Aorta (tissue), 5 donors: ENCODE results near the gene LLGL2. TPM values are rescaled to one million over a fixed set of nuclear protein-coding genes. Genes with fewer than 3 reads are reported as not detected.
A peak's percentile ranks its signal among the peaks of the same experiment; 100 is the strongest.

ENCODE experiments used
- ATAC-seq: fragments of 200-7000 bp; cut with Tn5 transposase; one replicate; pipeline ENCODE4 v1.9.1; 2022; ENCODE audit warnings: moderate library complexity; ENCODE audit not compliant: low FRiP score
- DNase-seq, 2 donors: peaks; one replicate each; pipeline ENCODE4 v3.0.0-alpha.2; 2020
- H3K27ac ChIP-seq, 2 donors: one replicate each; pipeline ENCODE4 v1.5.1; 2013; ENCODE audit warnings: low read length in 2 of 2, mild to moderate bottlenecking in 2 of 2, moderate library complexity in 2 of 2, control low read depth in 1 of 2, inconsistent platforms in 1 of 2, low read depth in 1 of 2
- H3K27me3 ChIP-seq, 2 donors: one replicate each; pipeline ENCODE4 v1.6.1; 2013; ENCODE audit warnings: control low read depth in 1 of 2, low read length in 1 of 2, mild to moderate bottlenecking in 1 of 2, moderate library complexity in 1 of 2; ENCODE audit not compliant: insufficient read depth in 2 of 2, control insufficient read depth in 1 of 2
- H3K36me3 ChIP-seq, 2 donors: one replicate each; pipeline ENCODE4 v1.6.1; 2013; ENCODE audit warnings: control low read depth in 1 of 2, low read length in 1 of 2, mild to moderate bottlenecking in 1 of 2; ENCODE audit not compliant: insufficient read depth in 2 of 2, control insufficient read depth in 1 of 2
- H3K4me1 ChIP-seq, 2 donors: one replicate each; pipeline ENCODE4 v1.6.1; 2013; ENCODE audit warnings: low read length in 2 of 2, control low read depth in 1 of 2, mild to moderate bottlenecking in 1 of 2, moderate library complexity in 1 of 2; ENCODE audit not compliant: insufficient read depth in 2 of 2, control insufficient read depth in 1 of 2
- H3K4me3 ChIP-seq, 2 donors: one replicate each; pipeline ENCODE4 v1.5.1; 2013; ENCODE audit warnings: low read length in 2 of 2, control low read depth in 1 of 2, mild to moderate bottlenecking in 1 of 2
- H3K9me3 ChIP-seq: one replicate; pipeline ENCODE4 v1.6.1; 2013; ENCODE audit warnings: mild to moderate bottlenecking, low read length; ENCODE audit not compliant: control insufficient read depth
- WGBS, 2 donors: extraction: QIAGEN DNeasy Blood & Tissue Kit; methylation state at CpG; one replicate each; pipeline ENCODE4 v1.1.7; 2013; 5-methylcytosine and 5-hydroxymethylcytosine counted together
- intact Hi-C, 2 donors: fragments of 100-400 bp; cut with DNase I; formaldehyde crosslinking; loops; one replicate each; pipeline versions ENCODE4 v1.14.2 to v1.15.0; 2022
- polyA plus RNA-seq, 2 donors: library from polyadenylated mRNA; stranded (reverse); fragments of 200-250 nt; gene quantifications; one replicate each; pipeline ENCODE4 v1.2.3, GENCODE V29; 2013
- total RNA-seq, 2 donors: library from RNA; stranded (reverse); fragmentation: NEBNext Ultra II Directional; extraction: Animal tissue kit (Norgen Biotek cat#: 25700); gene quantifications; one replicate each; pipeline ENCODE4 v1.2.1, GENCODE V29; 2021
- donor health status: healthy with polysubstance abuse.
- donor health status: Bipolar disorder and iron deficiency.
- donor health status: DM: no; HTN: no; CAD: no.
- donor health status: DM: no; HTN: no; CAD: no.
- donor health status: DM: yes; HTN: yes; CAD: no.

LLGL2 gene
- total and polyA plus RNA-seq, 4 donors = 9.7 to 14.4 (median 10.6) TPM

- no peak for ATAC-seq
- no peaks in the 10 kb centered on the region for H3K36me3 ChIP-seq
- no peak overlapping the region for H3K27ac ChIP-seq
- intact Hi-C loops = no loop called here
- no peak for DNase-seq
- H3K4me1 ChIP-seq = no peaks in the 10 kb centered on the region
- 90 to 91% methylated on average over 5 of the region's 5 CpGs for WGBS, 2 donors
- H3K4me3 ChIP-seq = no peak overlapping the region
- H3K9me3 ChIP-seq = no peaks in the 10 kb centered on the region
- no peaks in the 10 kb centered on the region for H3K27me3 ChIP-seq
These were observed 23.3 kb downstream of the LLGL2 start for GRCh38 chr17:75548813-75549212.

GRCh38 chr17:75549246-75550138 is 24.0 kb downstream of the LLGL2 start:
- Histone ChIP-seq H3K27me3 (no peaks in the 10 kb centered on the region), H3K36me3 (no peaks in the 10 kb centered on the region), H3K9me3 (no peaks in the 10 kb centered on the region), H3K27ac (no peak overlapping the region), H3K4me3 (no peak overlapping the region), H3K4me1 (no peaks in the 10 kb centered on the region)
- DNase-seq (no peak), ATAC-seq (no peak)
- intact Hi-C loops = no loop called here
- 78 to 86% methylated on average over 20 to 22 of the region's 22 CpGs for WGBS, 2 donors

GRCh38 chr17:75550139-75550465 is 24.6 kb downstream of the LLGL2 start:
- Histone ChIP-seq H3K4me1 (no peaks in the 10 kb centered on the region), H3K27ac (no peak overlapping the region), H3K4me3 (no peak overlapping the region), H3K9me3 (no peaks in the 10 kb centered on the region), H3K27me3 (no peaks in the 10 kb centered on the region), H3K36me3 (no peaks in the 10 kb centered on the region)
- ATAC-seq (no peak), DNase-seq (no peak)
- intact Hi-C loops = no loop called here
- 82 to 86% methylated on average over 4 of the region's 4 CpGs for WGBS, 2 donors

GRCh38 chr17:75551266-75551665 is 25.8 kb downstream of the LLGL2 start:
- no peaks in the 10 kb centered on the region for H3K4me1 ChIP-seq
- H3K27ac ChIP-seq = no peak overlapping the region
- DNase-seq = no peak

GRCh38 chr17:75552425-75553294 is 27.2 kb downstream of the LLGL2 start:
- ATAC-seq (peak; percentile 55), DNase-seq (no peak)
- intact Hi-C loops = no loop called here
- Histone ChIP-seq H3K9me3 (no peaks in the 10 kb centered on the region), H3K4me1 (no peaks in the 10 kb centered on the region), H3K36me3 (no peaks in the 10 kb centered on the region), H3K4me3 (no peak overlapping the region), H3K27me3 (no peaks in the 10 kb centered on the region), H3K27ac (peak overlapping the region in 1 of 2 donors; percentile 52)
- WGBS, 2 donors = 46 to 62% methylated on average over 14 of the region's 14 CpGs

More at GRCh38 chr17:75551266-75551665, 25.8 kb downstream of the LLGL2 start:
- ATAC-seq = no peak
- Histone ChIP-seq H3K27me3 (no peaks in the 10 kb centered on the region), H3K9me3 (no peaks in the 10 kb centered on the region), H3K36me3 (no peaks in the 10 kb centered on the region), H3K4me3 (no peak overlapping the region)
- intact Hi-C loops = no loop called here
- 89 to 93% methylated on average over 7 of the region's 7 CpGs for WGBS, 2 donors

- DNase-seq (no peak), ATAC-seq (no peak)
- 93 to 95% methylated on average over 8 of the region's 8 CpGs for WGBS, 2 donors
- Histone ChIP-seq H3K27me3 (no peaks in the 10 kb centered on the region), H3K27ac (no peak overlapping the region), H3K9me3 (no peaks in the 10 kb centered on the region), H3K4me1 (no peaks in the 10 kb centered on the region), H3K36me3 (no peaks in the 10 kb centered on the region), H3K4me3 (no peak overlapping the region)
- intact Hi-C loops = no loop called here
These were observed 28.0 kb downstream of the LLGL2 start for GRCh38 chr17:75553295-75554110.

- no peak overlapping the region for H3K4me3 ChIP-seq
- no peaks in the 10 kb centered on the region for H3K4me1 ChIP-seq
- H3K27ac ChIP-seq = no peak overlapping the region
- intact Hi-C loops = no loop called here
- no peak for ATAC-seq
- H3K27me3 ChIP-seq = no peaks in the 10 kb centered on the region
- DNase-seq = no peak
- H3K36me3 ChIP-seq = no peaks in the 10 kb centered on the region
- 95% methylated on average over 21 of the region's 21 CpGs for WGBS, 2 donors
- no peaks in the 10 kb centered on the region for H3K9me3 ChIP-seq
These were observed 30.2 kb downstream of the LLGL2 start for GRCh38 chr17:75555679-75556153.

- 30 to 41% methylated on average over 15 of the region's 15 CpGs for WGBS, 2 donors
- Histone ChIP-seq H3K4me1 (no peaks in the 10 kb centered on the region), H3K36me3 (no peaks in the 10 kb centered on the region), H3K27me3 (no peaks in the 10 kb centered on the region), H3K27ac (no peak overlapping the region), H3K4me3 (no peak overlapping the region), H3K9me3 (no peaks in the 10 kb centered on the region)
- intact Hi-C loops = no loop called here
- ATAC-seq (peak; percentile 27), DNase-seq (no peak)
These were observed 31.8 kb downstream of the LLGL2 start for GRCh38 chr17:75557075-75557851.
